KMS-11 (cell line): Measurements from ENCODE around the gene KCNJ11.

Source experiments
- H2AFZ ChIP-seq: fragments of 200-600 bp; sonication (generic); 2 replicates; pipeline ENCODE4 v1.6.1; 2016; ENCODE audit warnings: antibody characterized with exemption, mixed run types, low read depth
- H3K27ac ChIP-seq: fragments of 200-600 bp; sonication (generic); 2 replicates; pipeline ENCODE4 v1.6.1; 2016; ENCODE audit warnings: mild to moderate bottlenecking, mixed run types
- H3K27me3 ChIP-seq: fragments of 200-600 bp; sonication (generic); 2 replicates; pipeline ENCODE4 v1.6.1; 2017; ENCODE audit warnings: mild to moderate bottlenecking, low read depth, mixed run types, moderate library complexity; ENCODE audit not compliant: insufficient read depth
- H3K36me3 ChIP-seq: fragments of 200-600 bp; sonication (generic); 2 replicates; pipeline ENCODE4 v1.6.1; 2017; ENCODE audit warnings: mild to moderate bottlenecking, mixed run types; ENCODE audit not compliant: insufficient read depth
- H3K4me1 ChIP-seq: fragments of 200-600 bp; sonication (generic); 2 replicates; pipeline ENCODE4 v1.6.1; 2016; ENCODE audit warnings: mild to moderate bottlenecking, low read depth, mixed run types; ENCODE audit not compliant: poor library complexity, severe bottlenecking
- H3K4me2 ChIP-seq: fragments of 200-600 bp; sonication (generic); 2 replicates; pipeline ENCODE4 v1.7.0; 2016; ENCODE audit warnings: mild to moderate bottlenecking, mixed run types
- H3K4me3 ChIP-seq: fragments of 200-600 bp; sonication (generic); IDR thresholded peaks from 2 replicates; pipeline ENCODE4 v1.6.1; 2017; ENCODE audit warnings: low read depth, low read length, mixed read lengths; ENCODE audit not compliant: insufficient read depth
- H3K79me2 ChIP-seq: fragments of 200-600 bp; sonication (generic); 2 replicates; pipeline ENCODE4 v1.6.1; 2016; ENCODE audit warnings: low read depth, mixed run types; ENCODE audit not compliant: insufficient read depth
- H3K9ac ChIP-seq: fragments of 200-600 bp; sonication (generic); 2 replicates; pipeline ENCODE4 v1.6.1; 2016; ENCODE audit warnings: mild to moderate bottlenecking, mixed run types
- H4K20me1 ChIP-seq: fragments of 200-600 bp; sonication (generic); 2 replicates; pipeline ENCODE4 v1.6.1; 2016; ENCODE audit warnings: mild to moderate bottlenecking, mixed run types; ENCODE audit not compliant: insufficient read depth
- TF ChIP-seq, protein P1 (sequence below): fragments of 200-600 bp; sonication (generic); conservative IDR thresholded peaks from 2 replicates; pipeline ENCODE4 v1.6.1; 2017; ENCODE audit warnings: low read depth, mild to moderate bottlenecking, antibody characterized with exemption, low read length, moderate library complexity, mixed read lengths

Gene KCNJ11

DNA sequence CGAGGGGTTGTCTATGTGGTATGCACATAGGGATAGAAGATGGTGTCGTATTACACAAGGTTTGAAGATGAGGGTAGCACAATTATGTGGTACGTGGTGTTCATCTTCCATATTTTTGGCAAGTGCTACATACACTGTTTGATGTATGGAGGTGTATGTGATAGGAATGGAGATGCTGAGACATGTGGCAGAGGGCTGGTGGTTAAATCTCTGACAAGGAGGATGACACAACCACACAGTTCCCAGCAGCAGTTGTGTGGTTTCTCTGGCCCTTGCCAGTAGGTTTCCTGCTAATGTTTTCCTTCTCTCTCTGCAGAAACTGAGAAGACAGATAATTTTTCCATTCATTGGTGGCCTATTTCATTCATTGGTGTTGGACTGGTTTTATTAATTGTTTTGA, 19.9 kb downstream of the KCNJ11 start:
- H4K20me1 ChIP-seq = no peaks in the 10 kb centered on the region
- H3K4me1 ChIP-seq = no peaks in the 10 kb centered on the region
- no peak overlapping the region for H3K4me3 ChIP-seq
- H2AFZ ChIP-seq = no peak overlapping the region
- H3K9ac ChIP-seq = no peak overlapping the region
- H3K27ac ChIP-seq = no peak overlapping the region
- H3K4me2 ChIP-seq = no peak overlapping the region
- no peaks in the 10 kb centered on the region for H3K79me2 ChIP-seq
- no peaks in the 10 kb centered on the region for H3K27me3 ChIP-seq
- TF ChIP-seq, protein P1, sequence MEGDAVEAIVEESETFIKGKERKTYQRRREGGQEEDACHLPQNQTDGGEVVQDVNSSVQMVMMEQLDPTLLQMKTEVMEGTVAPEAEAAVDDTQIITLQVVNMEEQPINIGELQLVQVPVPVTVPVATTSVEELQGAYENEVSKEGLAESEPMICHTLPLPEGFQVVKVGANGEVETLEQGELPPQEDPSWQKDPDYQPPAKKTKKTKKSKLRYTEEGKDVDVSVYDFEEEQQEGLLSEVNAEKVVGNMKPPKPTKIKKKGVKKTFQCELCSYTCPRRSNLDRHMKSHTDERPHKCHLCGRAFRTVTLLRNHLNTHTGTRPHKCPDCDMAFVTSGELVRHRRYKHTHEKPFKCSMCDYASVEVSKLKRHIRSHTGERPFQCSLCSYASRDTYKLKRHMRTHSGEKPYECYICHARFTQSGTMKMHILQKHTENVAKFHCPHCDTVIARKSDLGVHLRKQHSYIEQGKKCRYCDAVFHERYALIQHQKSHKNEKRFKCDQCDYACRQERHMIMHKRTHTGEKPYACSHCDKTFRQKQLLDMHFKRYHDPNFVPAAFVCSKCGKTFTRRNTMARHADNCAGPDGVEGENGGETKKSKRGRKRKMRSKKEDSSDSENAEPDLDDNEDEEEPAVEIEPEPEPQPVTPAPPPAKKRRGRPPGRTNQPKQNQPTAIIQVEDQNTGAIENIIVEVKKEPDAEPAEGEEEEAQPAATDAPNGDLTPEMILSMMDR = no peak
- H3K36me3 ChIP-seq = no peaks in the 10 kb centered on the region

DNA sequence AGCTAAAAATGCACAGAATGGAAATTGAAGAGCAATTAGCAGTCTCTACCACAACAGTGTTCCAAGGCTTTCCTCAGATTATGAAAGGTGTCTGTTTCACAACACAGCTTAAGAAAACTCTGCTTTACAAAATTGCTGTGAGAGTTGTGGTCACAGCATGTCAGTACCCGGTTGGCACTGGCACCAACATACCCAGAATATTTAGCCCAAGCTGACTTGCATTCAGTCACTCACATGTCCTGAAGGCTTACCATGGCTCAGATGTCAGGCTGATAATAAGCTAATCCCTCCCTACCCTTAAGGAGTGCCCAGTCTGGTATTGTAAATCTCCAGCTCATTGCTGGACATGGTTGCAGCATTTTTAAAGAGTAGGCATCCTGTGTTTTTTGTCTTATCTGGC, 22.0 kb downstream of the KCNJ11 start:
- H3K4me1 ChIP-seq = no peaks in the 10 kb centered on the region
- H3K9ac ChIP-seq = no peak overlapping the region
- no peaks in the 10 kb centered on the region for H4K20me1 ChIP-seq
- H3K79me2 ChIP-seq = no peaks in the 10 kb centered on the region
- no peaks in the 10 kb centered on the region for H3K27me3 ChIP-seq
- no peak overlapping the region for H3K27ac ChIP-seq
- TF ChIP-seq, protein P1 = no peak
- H3K36me3 ChIP-seq = no peaks in the 10 kb centered on the region
- no peak overlapping the region for H3K4me3 ChIP-seq
- H2AFZ ChIP-seq = no peak overlapping the region
- no peak overlapping the region for H3K4me2 ChIP-seq

DNA sequence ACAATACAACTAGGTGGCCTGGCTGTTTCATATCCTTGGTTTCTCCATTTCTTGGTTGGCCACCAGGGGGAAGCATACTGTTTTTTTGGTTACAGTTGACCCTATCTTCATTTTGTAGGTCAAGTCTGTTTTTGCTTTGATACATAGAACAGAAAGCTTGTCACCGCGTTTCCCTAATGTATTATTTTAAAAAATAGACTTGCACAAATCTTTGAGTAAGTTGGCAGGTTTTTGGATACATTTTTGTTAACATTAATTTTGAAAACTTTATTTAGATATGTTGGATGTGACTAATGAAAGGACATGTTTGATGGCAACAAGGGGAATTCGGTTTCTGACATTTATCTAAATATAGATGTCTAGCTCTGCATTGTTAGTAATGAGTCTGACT, 33.9 kb downstream of the KCNJ11 start:
- no peak overlapping the region for H3K9ac ChIP-seq
- H3K4me1 ChIP-seq = peaks cover 9% of the 10 kb centered on the region
- H3K27me3 ChIP-seq = no peaks in the 10 kb centered on the region
- peak overlapping the region; percentile 89 for H3K4me2 ChIP-seq
- no peaks in the 10 kb centered on the region for H3K79me2 ChIP-seq
- TF ChIP-seq, protein P1 = peak; percentile 80
- no peak overlapping the region for H3K4me3 ChIP-seq
- no peaks in the 10 kb centered on the region for H3K36me3 ChIP-seq
- no peak overlapping the region for H3K27ac ChIP-seq
- peak overlapping the region; percentile 78 for H2AFZ ChIP-seq
- no peaks in the 10 kb centered on the region for H4K20me1 ChIP-seq

DNA sequence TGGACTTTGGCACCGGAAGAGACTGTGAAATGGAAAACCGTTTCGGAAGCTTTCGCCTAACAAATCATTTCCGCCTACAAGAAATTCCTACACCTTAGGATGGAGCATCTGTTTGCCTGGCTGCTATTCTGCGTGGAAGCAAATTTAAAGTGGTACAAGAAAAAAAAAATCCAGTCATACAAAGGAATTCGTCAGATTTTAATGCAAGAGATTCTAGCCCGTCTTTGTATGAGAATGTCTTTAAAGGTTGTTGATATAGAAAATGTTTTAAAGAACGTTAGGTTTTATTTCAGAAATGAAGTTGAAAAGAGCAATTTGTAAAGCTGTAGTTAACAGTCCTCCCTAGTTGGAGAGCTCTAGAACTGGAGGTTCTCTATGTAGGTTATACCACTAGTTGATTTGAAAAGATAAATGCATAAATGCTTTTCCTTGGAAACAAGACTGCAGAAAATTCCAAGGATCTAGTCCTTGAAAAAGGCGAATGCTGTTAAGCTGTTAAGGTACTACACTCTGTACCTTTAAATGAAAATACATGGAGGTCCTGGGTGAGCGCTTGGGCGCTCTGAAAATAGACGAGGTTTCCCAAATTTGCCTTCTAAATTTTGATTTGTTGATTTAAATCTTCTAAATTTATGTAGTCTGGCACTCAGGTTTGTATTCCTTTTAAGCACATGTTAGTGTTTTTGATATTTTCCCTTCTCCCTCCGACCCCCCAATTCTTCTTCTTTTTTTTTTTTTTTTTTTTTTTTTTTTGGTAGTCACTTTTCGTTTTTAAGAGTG, 34.4 kb downstream of the KCNJ11 start:
- Histone ChIP-seq H3K27ac (no peak overlapping the region), H3K9ac (peak overlapping the region; percentile 49; the same call in 1 of the 2 replicates), H4K20me1 (no peaks in the 10 kb centered on the region), H3K79me2 (no peaks in the 10 kb centered on the region), H2AFZ (peak overlapping the region; percentile 78), H3K4me2 (peak overlapping the region; percentile 89), H3K27me3 (no peaks in the 10 kb centered on the region), H3K4me3 (peak overlapping the region; percentile 40), H3K36me3 (no peaks in the 10 kb centered on the region), H3K4me1 (peaks cover 9% of the 10 kb centered on the region)
- TF ChIP-seq, protein P1 = no peak
